HepG2 (cell line): Measurements from ENCODE around the gene POLR1G. TPM values are rescaled to one million over a fixed set of nuclear protein-coding genes. Genes with fewer than 3 reads are reported as not detected.
A peak's percentile ranks its signal among the peaks of the same experiment; 100 is the strongest.

Experiments
- HDAC2 ChIP-seq: sonication (generic); formaldehyde crosslinking; IDR thresholded peaks from 2 replicates; pipeline ENCODE4 v1.4.0; 2020; ENCODE audit warnings: missing genetic modification reagents
- HMG20A ChIP-seq: IDR thresholded peaks from 2 replicates; pipeline ENCODE4 v1.6.1; 2016; ENCODE audit warnings: borderline replicate concordance
- IRF2 ChIP-seq: IDR thresholded peaks from 2 replicates; pipeline ENCODE4 v1.6.1; 2018; ENCODE audit warnings: missing genetic modification reagents, missing compliant biosample characterization
- ISL2 ChIP-seq: sonication (generic); formaldehyde crosslinking; IDR thresholded peaks from 2 replicates; pipeline ENCODE4 v1.5.0; 2020; ENCODE audit warnings: missing genetic modification reagents
- SMAD3 ChIP-seq: sonication (generic); formaldehyde crosslinking; IDR thresholded peaks from 2 replicates; pipeline ENCODE4 v1.4.0; 2020; ENCODE audit warnings: missing genetic modification reagents
- THAP11 ChIP-seq: IDR thresholded peaks from 2 replicates; pipeline ENCODE4 v1.6.1; 2016; ENCODE audit warnings: missing biosample characterization, missing genetic modification reagents
- ZBTB38 ChIP-seq: sonication (generic); formaldehyde crosslinking; IDR thresholded peaks from 2 replicates; pipeline ENCODE4 v1.5.1; 2020; ENCODE audit warnings: mild to moderate bottlenecking, missing genetic modification reagents
- ZKSCAN8 ChIP-seq: IDR thresholded peaks from 2 replicates; pipeline ENCODE4 v1.6.1; 2016; ENCODE audit warnings: borderline replicate concordance, missing genetic modification reagents, missing compliant biosample characterization
- ZNF143 ChIP-seq: sonication (generic); formaldehyde crosslinking; IDR thresholded peaks from 2 replicates; pipeline ENCODE4 v1.4.0; 2020; ENCODE audit warnings: missing genetic modification reagents
- ZNF550 ChIP-seq: sonication (generic); formaldehyde crosslinking; IDR thresholded peaks from 2 replicates; pipeline ENCODE4 v1.4.0; 2020; ENCODE audit warnings: mild to moderate bottlenecking, missing genetic modification reagents, borderline replicate concordance
- polyA plus RNA-seq, 8 experiments: library from polyadenylated mRNA; depleted of rRNA in 3 of 8; stranded (reverse) in 7 of 8; unstranded in 1 of 8; fragments of >200 nt; fragmentation: Illumina TruSeq in 4 of 8; extraction: Trizol in 4 of 8; gene quantifications; 2 replicates each; pipeline versions ENCODE4 v1.2.1 to v1.2.3, GENCODE V29; 2011 to 2016; ENCODE audit warnings: low read depth in 4 of 8, missing spikeins in 1 of 8, mixed read lengths in 1 of 8; ENCODE audit not compliant: insufficient read depth in 1 of 8
- total RNA-seq, 5 experiments: library from RNA; depleted of rRNA; stranded (reverse); fragments of >200 nt; fragmentation: Illumina TruSeq; extraction: Trizol; gene quantifications; 2 replicates each; pipeline ENCODE4 v1.2.3, GENCODE V29; 2016; ENCODE audit warnings: low read depth in 1 of 5
- TF ChIP-seq, protein P1 (sequence below): sonication (generic); formaldehyde crosslinking; IDR thresholded peaks from 2 replicates; pipeline ENCODE4 v1.5.1; 2020; ENCODE audit warnings: missing genetic modification reagents, mild to moderate bottlenecking, borderline replicate concordance
- TF ChIP-seq, protein P2 (sequence below): sonication (generic); formaldehyde crosslinking; IDR thresholded peaks from 2 replicates; pipeline ENCODE4 v1.8.1; 2023; ENCODE audit warnings: mild to moderate bottlenecking, missing genetic modification reagents, borderline replicate concordance
- TF ChIP-seq, protein P3 (sequence below): sonication (generic); formaldehyde crosslinking; IDR thresholded peaks from 2 replicates; pipeline ENCODE4 v1.4.0; 2020; ENCODE audit warnings: missing genetic modification reagents
- TF ChIP-seq, protein P4 (sequence below): IDR thresholded peaks from 2 replicates; pipeline ENCODE4 v1.4.0; 2020; ENCODE audit warnings: mild to moderate bottlenecking, missing genetic modification reagents

The POLR1G gene
- total and polyA plus RNA-seq, 2 of the 13 experiments (the other 11 are each of a cell fraction or from before 2014, with no cell fraction given), result 3.5 to 20.8 TPM

DNA sequence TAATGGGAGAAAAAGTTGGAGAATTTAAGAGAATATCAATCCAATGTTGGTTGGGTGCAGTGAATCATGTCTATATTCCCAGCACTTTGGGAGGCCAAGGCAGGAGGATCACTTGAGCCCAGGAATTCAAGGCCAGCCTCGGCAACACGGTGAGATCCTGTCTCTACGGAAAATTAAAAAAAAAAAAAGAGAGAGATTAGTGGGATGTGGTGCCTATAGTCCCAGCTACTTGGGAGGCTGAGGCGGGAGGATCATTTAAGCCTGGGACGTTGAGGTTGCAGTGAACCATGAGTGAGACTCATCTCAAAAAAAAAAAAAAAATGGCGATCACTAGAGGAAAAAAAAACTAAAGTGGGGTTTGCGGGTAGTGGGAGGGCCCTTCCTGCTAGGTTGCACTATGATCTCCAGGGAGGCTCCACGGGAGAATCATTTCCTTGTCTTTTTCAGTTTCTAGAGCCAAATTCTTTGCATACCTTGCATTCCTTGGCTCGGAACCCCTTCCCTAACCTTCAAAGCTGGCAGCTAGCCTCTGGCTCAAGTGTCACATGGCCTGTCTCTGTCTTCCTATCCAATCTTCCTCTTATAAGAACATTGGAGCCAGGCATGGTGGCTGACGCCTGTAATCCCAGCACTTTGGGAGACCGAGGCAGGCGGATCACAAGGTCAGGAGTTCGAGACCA is 30.3 kb upstream of the POLR1G start (continued):
- TF ChIP-seq, protein P1, sequence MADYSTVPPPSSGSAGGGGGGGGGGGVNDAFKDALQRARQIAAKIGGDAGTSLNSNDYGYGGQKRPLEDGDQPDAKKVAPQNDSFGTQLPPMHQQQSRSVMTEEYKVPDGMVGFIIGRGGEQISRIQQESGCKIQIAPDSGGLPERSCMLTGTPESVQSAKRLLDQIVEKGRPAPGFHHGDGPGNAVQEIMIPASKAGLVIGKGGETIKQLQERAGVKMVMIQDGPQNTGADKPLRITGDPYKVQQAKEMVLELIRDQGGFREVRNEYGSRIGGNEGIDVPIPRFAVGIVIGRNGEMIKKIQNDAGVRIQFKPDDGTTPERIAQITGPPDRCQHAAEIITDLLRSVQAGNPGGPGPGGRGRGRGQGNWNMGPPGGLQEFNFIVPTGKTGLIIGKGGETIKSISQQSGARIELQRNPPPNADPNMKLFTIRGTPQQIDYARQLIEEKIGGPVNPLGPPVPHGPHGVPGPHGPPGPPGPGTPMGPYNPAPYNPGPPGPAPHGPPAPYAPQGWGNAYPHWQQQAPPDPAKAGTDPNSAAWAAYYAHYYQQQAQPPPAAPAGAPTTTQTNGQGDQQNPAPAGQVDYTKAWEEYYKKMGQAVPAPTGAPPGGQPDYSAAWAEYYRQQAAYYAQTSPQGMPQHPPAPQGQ, result no peak
- TF ChIP-seq, protein P2, sequence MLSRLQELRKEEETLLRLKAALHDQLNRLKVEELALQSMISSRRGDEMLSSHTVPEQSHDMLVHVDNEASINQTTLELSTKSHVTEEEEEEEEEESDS, result no peak
- TF ChIP-seq, protein P3, sequence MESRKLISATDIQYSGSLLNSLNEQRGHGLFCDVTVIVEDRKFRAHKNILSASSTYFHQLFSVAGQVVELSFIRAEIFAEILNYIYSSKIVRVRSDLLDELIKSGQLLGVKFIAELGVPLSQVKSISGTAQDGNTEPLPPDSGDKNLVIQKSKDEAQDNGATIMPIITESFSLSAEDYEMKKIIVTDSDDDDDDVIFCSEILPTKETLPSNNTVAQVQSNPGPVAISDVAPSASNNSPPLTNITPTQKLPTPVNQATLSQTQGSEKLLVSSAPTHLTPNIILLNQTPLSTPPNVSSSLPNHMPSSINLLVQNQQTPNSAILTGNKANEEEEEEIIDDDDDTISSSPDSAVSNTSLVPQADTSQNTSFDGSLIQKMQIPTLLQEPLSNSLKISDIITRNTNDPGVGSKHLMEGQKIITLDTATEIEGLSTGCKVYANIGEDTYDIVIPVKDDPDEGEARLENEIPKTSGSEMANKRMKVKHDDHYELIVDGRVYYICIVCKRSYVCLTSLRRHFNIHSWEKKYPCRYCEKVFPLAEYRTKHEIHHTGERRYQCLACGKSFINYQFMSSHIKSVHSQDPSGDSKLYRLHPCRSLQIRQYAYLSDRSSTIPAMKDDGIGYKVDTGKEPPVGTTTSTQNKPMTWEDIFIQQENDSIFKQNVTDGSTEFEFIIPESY (CRISPR knock-in tag), result peak; percentile 37; the same call in 1 of the 2 replicates
- TF ChIP-seq SMAD3 (CRISPR knock-in tag), result peak; percentile 34; the same call in 1 of the 2 replicates
- TF ChIP-seq ZKSCAN8 (CRISPR knock-in tag), result no peak
- 0 out of 2 replicates have a peak, but pooled peaks have one; percentile 29 for TF ChIP-seq ZNF550 (CRISPR knock-in tag)
- TF ChIP-seq ZBTB38 (CRISPR knock-in tag), result peak; percentile 65; the same call in 1 of the 2 replicates
- peak; percentile 29; the same call in 1 of the 2 replicates for TF ChIP-seq HMG20A (CRISPR knock-in tag)
- peak; percentile 82 for TF ChIP-seq HDAC2 (CRISPR knock-in tag)
- TF ChIP-seq THAP11 (CRISPR knock-in tag), result peak; percentile 55; the same call in 1 of the 2 replicates
- TF ChIP-seq ISL2 (CRISPR knock-in tag), result 0 out of 2 replicates have a peak, but pooled peaks have one; percentile 33
- TF ChIP-seq, protein P4, sequence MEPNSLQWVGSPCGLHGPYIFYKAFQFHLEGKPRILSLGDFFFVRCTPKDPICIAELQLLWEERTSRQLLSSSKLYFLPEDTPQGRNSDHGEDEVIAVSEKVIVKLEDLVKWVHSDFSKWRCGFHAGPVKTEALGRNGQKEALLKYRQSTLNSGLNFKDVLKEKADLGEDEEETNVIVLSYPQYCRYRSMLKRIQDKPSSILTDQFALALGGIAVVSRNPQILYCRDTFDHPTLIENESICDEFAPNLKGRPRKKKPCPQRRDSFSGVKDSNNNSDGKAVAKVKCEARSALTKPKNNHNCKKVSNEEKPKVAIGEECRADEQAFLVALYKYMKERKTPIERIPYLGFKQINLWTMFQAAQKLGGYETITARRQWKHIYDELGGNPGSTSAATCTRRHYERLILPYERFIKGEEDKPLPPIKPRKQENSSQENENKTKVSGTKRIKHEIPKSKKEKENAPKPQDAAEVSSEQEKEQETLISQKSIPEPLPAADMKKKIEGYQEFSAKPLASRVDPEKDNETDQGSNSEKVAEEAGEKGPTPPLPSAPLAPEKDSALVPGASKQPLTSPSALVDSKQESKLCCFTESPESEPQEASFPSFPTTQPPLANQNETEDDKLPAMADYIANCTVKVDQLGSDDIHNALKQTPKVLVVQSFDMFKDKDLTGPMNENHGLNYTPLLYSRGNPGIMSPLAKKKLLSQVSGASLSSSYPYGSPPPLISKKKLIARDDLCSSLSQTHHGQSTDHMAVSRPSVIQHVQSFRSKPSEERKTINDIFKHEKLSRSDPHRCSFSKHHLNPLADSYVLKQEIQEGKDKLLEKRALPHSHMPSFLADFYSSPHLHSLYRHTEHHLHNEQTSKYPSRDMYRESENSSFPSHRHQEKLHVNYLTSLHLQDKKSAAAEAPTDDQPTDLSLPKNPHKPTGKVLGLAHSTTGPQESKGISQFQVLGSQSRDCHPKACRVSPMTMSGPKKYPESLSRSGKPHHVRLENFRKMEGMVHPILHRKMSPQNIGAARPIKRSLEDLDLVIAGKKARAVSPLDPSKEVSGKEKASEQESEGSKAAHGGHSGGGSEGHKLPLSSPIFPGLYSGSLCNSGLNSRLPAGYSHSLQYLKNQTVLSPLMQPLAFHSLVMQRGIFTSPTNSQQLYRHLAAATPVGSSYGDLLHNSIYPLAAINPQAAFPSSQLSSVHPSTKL (CRISPR knock-in tag), result peak; percentile 55
- peak; percentile 27; the same call in 1 of the 2 replicates for TF ChIP-seq ZNF143 (CRISPR knock-in tag)
- 0 out of 2 replicates have a peak, but pooled peaks have one; percentile 32 for TF ChIP-seq IRF2
